ENCODE measurements around the gene SMKR1.

DNA sequence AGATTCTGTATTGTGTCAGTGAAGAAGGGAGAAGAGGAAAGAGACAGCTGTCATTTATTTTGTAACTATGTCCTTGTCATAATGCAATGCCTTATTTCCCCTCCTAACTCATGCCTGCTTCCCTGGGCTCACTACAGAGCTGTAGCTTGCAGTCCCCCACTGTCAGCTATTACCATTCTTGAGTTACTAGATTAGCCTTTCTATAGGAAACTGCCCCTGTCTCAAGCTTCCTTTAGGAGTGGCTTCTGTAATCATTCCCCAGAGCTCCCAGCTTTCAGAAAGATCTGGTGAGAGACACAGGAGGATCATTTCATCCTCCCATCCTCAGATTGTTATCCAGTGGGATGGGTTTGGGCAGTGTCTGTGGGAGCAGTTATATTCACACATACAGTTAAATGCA lies 32.4 kb upstream of the SMKR1 start:
- TF ChIP-seq, protein P1, sequence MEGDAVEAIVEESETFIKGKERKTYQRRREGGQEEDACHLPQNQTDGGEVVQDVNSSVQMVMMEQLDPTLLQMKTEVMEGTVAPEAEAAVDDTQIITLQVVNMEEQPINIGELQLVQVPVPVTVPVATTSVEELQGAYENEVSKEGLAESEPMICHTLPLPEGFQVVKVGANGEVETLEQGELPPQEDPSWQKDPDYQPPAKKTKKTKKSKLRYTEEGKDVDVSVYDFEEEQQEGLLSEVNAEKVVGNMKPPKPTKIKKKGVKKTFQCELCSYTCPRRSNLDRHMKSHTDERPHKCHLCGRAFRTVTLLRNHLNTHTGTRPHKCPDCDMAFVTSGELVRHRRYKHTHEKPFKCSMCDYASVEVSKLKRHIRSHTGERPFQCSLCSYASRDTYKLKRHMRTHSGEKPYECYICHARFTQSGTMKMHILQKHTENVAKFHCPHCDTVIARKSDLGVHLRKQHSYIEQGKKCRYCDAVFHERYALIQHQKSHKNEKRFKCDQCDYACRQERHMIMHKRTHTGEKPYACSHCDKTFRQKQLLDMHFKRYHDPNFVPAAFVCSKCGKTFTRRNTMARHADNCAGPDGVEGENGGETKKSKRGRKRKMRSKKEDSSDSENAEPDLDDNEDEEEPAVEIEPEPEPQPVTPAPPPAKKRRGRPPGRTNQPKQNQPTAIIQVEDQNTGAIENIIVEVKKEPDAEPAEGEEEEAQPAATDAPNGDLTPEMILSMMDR (IDR thresholded peaks at IDR 0.05 in 4 of 5, conservative IDR thresholded peaks at IDR 0.05 in 1 of 5) = no peak
- no peak for TF ChIP-seq POLR2A (IDR thresholded peaks at IDR 0.05)
